A549 (cell line): Measurements from ENCODE around the gene CXCR3. TPM values are rescaled to one million over a fixed set of nuclear protein-coding genes. Genes with fewer than 3 reads are reported as not detected.
A peak's percentile ranks its signal among the peaks of the same experiment; 100 is the strongest.

Source experiments
- ATAC-seq, 2 experiments: fragments of 200-7000 bp in 1 of 2; fragments of >200 bp in 1 of 2; cut with Nextera tagmentation in 1 of 2; cut with Tn5 transposase in 1 of 2; 3 replicates each; pipeline versions ENCODE4 v1.8.0 to v1.9.1; 2018 to 2020; ENCODE audit warnings: mild to moderate bottlenecking in 1 of 2, moderate library complexity in 1 of 2
- CTCF ChIA-PET: fragments of 300-600 bp; sonication (Branson Sonifier 250); formaldehyde crosslinking; extraction: SDS; loops from one replicate; lab custom pipeline; 2021; ENCODE audit warnings: antibody characterized with exemption, inconsistent platforms; lab: Yijun Ruan, JAX
- POLR2A ChIA-PET: fragments of 350-600 bp; formaldehyde crosslinking; extraction: SDS; loops from one replicate; lab custom pipeline; 2021; ENCODE audit warnings: antibody characterized with exemption, inconsistent platforms; lab: Yijun Ruan, JAX
- DNase-seq, 2 experiments: peaks; one replicate each; pipeline versions ENCODE4 v3.0.0 to v3.0.0-alpha.2; 2011 to 2016; ENCODE audit warnings: low read depth in 1 of 2, low spot score in 1 of 2
- FAIRE-seq: peaks from 2 replicates; lab custom pipeline; 2011; peaks lifted over from hg19 to GRCh38; lab: Jason Lieb, UNC
- H3K27ac ChIP-seq, 2 experiments: fragments of >200 bp; sonication (Bioruptor Twin); formaldehyde crosslinking; 3 replicates each; pipeline ENCODE4 v1.5.1; 2016 to 2017
- H3K4me1 ChIP-seq: fragments of >200 bp; sonication (Bioruptor Twin); formaldehyde crosslinking; 3 replicates; pipeline ENCODE4 v1.6.1; 2016
- H3K4me2 ChIP-seq: fragments of >200 bp; sonication (Bioruptor Twin); formaldehyde crosslinking; 3 replicates; pipeline ENCODE4 v1.6.1; 2016
- H3K4me3 ChIP-seq: fragments of >200 bp; sonication (Bioruptor Twin); formaldehyde crosslinking; 3 replicates; pipeline ENCODE4 v1.5.1; 2016
- H3K9me3 ChIP-seq: fragments of >200 bp; sonication (Bioruptor Twin); formaldehyde crosslinking; 3 replicates; pipeline ENCODE4 v1.6.1; 2016
- BHLHE40 ChIP-seq: IDR thresholded peaks from 2 replicates; pipeline ENCODE4 v1.6.1; 2012; ENCODE audit warnings: low read depth, low read length, inconsistent platforms
- CBX2 ChIP-seq: fragments of 200-600 bp; sonication (generic); IDR thresholded peaks from 2 replicates; pipeline ENCODE4 v1.6.1; 2016; ENCODE audit warnings: low read depth, mild to moderate bottlenecking, borderline replicate concordance
- CBX8 ChIP-seq: fragments of 200-600 bp; sonication (generic); IDR thresholded peaks from 2 replicates; pipeline ENCODE4 v1.6.1; 2016
- CEBPB ChIP-seq, 2 experiments: fragments of >200 bp in 1 of 2; sonication (Bioruptor Twin) in 1 of 2; formaldehyde crosslinking in 1 of 2; IDR thresholded peaks; 2 replicates each; pipeline ENCODE4 v1.6.1; 2012 to 2016
- CHD2 ChIP-seq: fragments of 150-350 bp; IDR thresholded peaks from 2 replicates; pipeline ENCODE4 v1.6.1; 2014; ENCODE audit warnings: low read length; ENCODE audit not compliant: partially characterized antibody
- EHF ChIP-seq: fragments of 250-450 bp; sonication (Bioruptor Pico); IDR thresholded peaks from 2 replicates; pipeline ENCODE4 v1.5.0; 2020; ENCODE audit warnings: mild to moderate bottlenecking
- EP300 ChIP-seq, 2 experiments: fragments of >200 bp; sonication (Bioruptor Twin); formaldehyde crosslinking; IDR thresholded peaks; 2 replicates in 1 of 2; 3 replicates in 1 of 2; pipeline ENCODE4 v1.6.1; 2016 to 2017
- FOSB ChIP-seq: fragments of 250-450 bp; sonication (Bioruptor Pico); IDR thresholded peaks from 2 replicates; pipeline ENCODE4 v1.5.0; 2020; ENCODE audit warnings: mild to moderate bottlenecking, moderate library complexity
- FOSL2 ChIP-seq, 2 experiments: fragments of 450-650 bp in 1 of 2; fragments of >200 bp in 1 of 2; sonication (Bioruptor Twin) in 1 of 2; formaldehyde crosslinking; IDR thresholded peaks; 2 replicates each; pipeline versions ENCODE4 v1.5.0 to v1.6.1; 2016 to 2020; ENCODE audit warnings: mild to moderate bottlenecking in 1 of 2, moderate library complexity in 1 of 2
- FOXS1 ChIP-seq: fragments of 250-450 bp; sonication (Bioruptor Pico); IDR thresholded peaks from 2 replicates; pipeline ENCODE4 v1.5.0; 2020; ENCODE audit warnings: mild to moderate bottlenecking, moderate library complexity
- HOXA7 ChIP-seq: fragments of 250-450 bp; sonication (Bioruptor Pico); IDR thresholded peaks from 2 replicates; pipeline ENCODE4 v1.5.0; 2020; ENCODE audit warnings: mild to moderate bottlenecking, moderate library complexity
- HOXB5 ChIP-seq: fragments of 250-450 bp; sonication (Bioruptor Pico); IDR thresholded peaks from 2 replicates; pipeline ENCODE4 v1.5.0; 2020; ENCODE audit warnings: mild to moderate bottlenecking, moderate library complexity
- JUNB ChIP-seq: fragments of >200 bp; sonication (Bioruptor Twin); formaldehyde crosslinking; IDR thresholded peaks from 2 replicates; pipeline ENCODE4 v1.6.1; 2016
- KDM5A ChIP-seq: fragments of 200-600 bp; sonication (generic); IDR thresholded peaks from 2 replicates; pipeline ENCODE4 v1.6.1; 2016; ENCODE audit warnings: antibody characterized with exemption, mild to moderate bottlenecking
- MAZ ChIP-seq: fragments of 150-350 bp; IDR thresholded peaks from 2 replicates; pipeline ENCODE4 v1.6.1; 2014; ENCODE audit warnings: antibody characterized with exemption, low read depth, low read length, borderline replicate concordance
- MYC ChIP-seq: IDR thresholded peaks from 2 replicates; pipeline ENCODE4 v1.6.1; 2012; ENCODE audit warnings: mild to moderate bottlenecking, inconsistent platforms, low read length, improper control_type of control experiment, borderline replicate concordance
- NFE2L2 ChIP-seq: fragments of 150-350 bp; conservative IDR thresholded peaks from 2 replicates; pipeline ENCODE4 v1.6.1; 2014; ENCODE audit warnings: low read length
- NPAS2 ChIP-seq: fragments of 250-450 bp; sonication (Bioruptor Pico); IDR thresholded peaks from 2 replicates; pipeline ENCODE4 v1.8.0; 2022; ENCODE audit warnings: mild to moderate bottlenecking, moderate library complexity, borderline replicate concordance
- NR3C1 ChIP-seq: fragments of >200 bp; sonication (Bioruptor Twin); formaldehyde crosslinking; IDR thresholded peaks from 3 replicates; pipeline ENCODE4 v1.6.1; 2017
- POLR2A ChIP-seq: IDR thresholded peaks from 2 replicates; pipeline ENCODE4 v1.6.1; 2012; ENCODE audit warnings: mild to moderate bottlenecking, low read length
- RARB ChIP-seq: fragments of 250-450 bp; sonication (Bioruptor Pico); IDR thresholded peaks from 2 replicates; pipeline ENCODE4 v1.8.0; 2021; ENCODE audit warnings: mild to moderate bottlenecking, moderate library complexity
- RNF2 ChIP-seq: fragments of 200-600 bp; sonication (generic); IDR thresholded peaks from 2 replicates; pipeline ENCODE4 v1.6.1; 2016; ENCODE audit warnings: low read depth, mild to moderate bottlenecking, antibody characterized with exemption, moderate library complexity, borderline replicate concordance
- TP53 ChIP-seq: fragments of 250-450 bp; sonication (Bioruptor Pico); IDR thresholded peaks from 2 replicates; pipeline ENCODE4 v1.5.0; 2021; ENCODE audit warnings: mild to moderate bottlenecking, moderate library complexity
- ZC3H11A ChIP-seq: fragments of 450-650 bp; IDR thresholded peaks from 2 replicates; pipeline ENCODE4 v1.6.1; 2014; ENCODE audit warnings: antibody characterized with exemption, mild to moderate bottlenecking
- ZFP36 ChIP-seq: fragments of 450-650 bp; IDR thresholded peaks from 2 replicates; pipeline ENCODE4 v1.6.1; 2014; ENCODE audit warnings: borderline replicate concordance; ENCODE audit not compliant: partially characterized antibody
- ZNF302 ChIP-seq: fragments of 250-450 bp; sonication (Bioruptor Pico); IDR thresholded peaks from 2 replicates; pipeline ENCODE4 v1.9.0; 2021; ENCODE audit warnings: inconsistent platforms, mild to moderate bottlenecking, moderate library complexity
- WGBS: methylation state at CpG from one replicate; pipeline ENCODE4 v1.1.6; 2017; ENCODE audit errors: missing lambda C conversion rate; 5-methylcytosine and 5-hydroxymethylcytosine counted together
- polyA plus RNA-seq, 4 experiments: library from polyadenylated mRNA; depleted of rRNA in 3 of 4; stranded (reverse); fragments of >200 nt; fragmentation: RNase III in 1 of 4; extraction: RNeasy Plus Mini Kit Qiagen cat#74134 plus additional on column Dnase treatment in 1 of 4; gene quantifications; 2 replicates in 3 of 4; 3 replicates in 1 of 4; pipeline ENCODE4 v1.2.3, GENCODE V29; 2011 to 2017
- TF ChIP-seq, protein P1 (sequence below): IDR thresholded peaks from 2 replicates; pipeline ENCODE4 v1.6.1; 2012; ENCODE audit warnings: low read depth, borderline replicate concordance
- TF ChIP-seq, protein P2 (sequence below): fragments of >200 bp; sonication (Bioruptor Twin); formaldehyde crosslinking; IDR thresholded peaks from 3 replicates; pipeline ENCODE4 v1.5.1; 2016
- TF ChIP-seq, protein P3 (sequence below): fragments of 150-350 bp; IDR thresholded peaks from 2 replicates; pipeline ENCODE4 v1.6.1; 2014; ENCODE audit warnings: low read depth, mild to moderate bottlenecking, low read length
- TF ChIP-seq, protein P4 (sequence below): fragments of 250-450 bp; sonication (Bioruptor Pico); IDR thresholded peaks from 2 replicates; pipeline ENCODE4 v1.5.0; 2020; ENCODE audit warnings: low read depth, mild to moderate bottlenecking, moderate library complexity

The CXCR3 gene
- polyA plus RNA-seq, 2 of the 4 experiments (the other 2 are of a cell fraction) = not detected

DNA sequence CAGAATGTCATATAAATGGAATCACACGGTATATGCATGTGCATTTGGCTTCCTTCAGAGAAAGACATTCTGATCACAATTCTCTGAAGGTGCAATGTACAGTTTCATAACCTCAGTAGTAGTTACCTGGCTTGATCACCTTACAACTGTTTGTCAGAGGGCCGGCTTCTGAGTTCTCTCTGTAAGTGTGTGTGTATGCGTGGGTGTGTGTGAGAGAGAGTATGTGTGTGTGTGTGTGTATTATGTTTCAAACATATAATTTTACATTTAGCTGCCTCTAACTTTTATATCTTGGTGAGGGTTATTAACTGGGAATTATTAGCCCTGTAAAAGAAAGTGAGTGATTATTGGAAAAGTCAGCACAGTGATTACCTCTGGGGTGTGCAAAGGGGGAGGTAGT is 41.0 kb upstream of the CXCR3 start:
- 52% methylated on average over 3 of the region's 3 CpGs for WGBS
- H3K4me2 ChIP-seq = no peak overlapping the region
- TF ChIP-seq HOXA7 (CRISPR knock-in tag) (no peak), ZFP36 (no peak), FOSL2 (IDR thresholded peaks at IDR 0.05) (no peak), FOSL2 (CRISPR knock-in tag; IDR thresholded peaks at IDR 0.05) (no peak), EHF (no peak), FOXS1 (no peak), RARB (no peak), MAZ (no peak), KDM5A (no peak), POLR2A (no peak), CHD2 (no peak)
- TF ChIP-seq, protein P1, sequence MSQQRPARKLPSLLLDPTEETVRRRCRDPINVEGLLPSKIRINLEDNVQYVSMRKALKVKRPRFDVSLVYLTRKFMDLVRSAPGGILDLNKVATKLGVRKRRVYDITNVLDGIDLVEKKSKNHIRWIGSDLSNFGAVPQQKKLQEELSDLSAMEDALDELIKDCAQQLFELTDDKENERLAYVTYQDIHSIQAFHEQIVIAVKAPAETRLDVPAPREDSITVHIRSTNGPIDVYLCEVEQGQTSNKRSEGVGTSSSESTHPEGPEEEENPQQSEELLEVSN = no peak
- TF ChIP-seq, protein P2, sequence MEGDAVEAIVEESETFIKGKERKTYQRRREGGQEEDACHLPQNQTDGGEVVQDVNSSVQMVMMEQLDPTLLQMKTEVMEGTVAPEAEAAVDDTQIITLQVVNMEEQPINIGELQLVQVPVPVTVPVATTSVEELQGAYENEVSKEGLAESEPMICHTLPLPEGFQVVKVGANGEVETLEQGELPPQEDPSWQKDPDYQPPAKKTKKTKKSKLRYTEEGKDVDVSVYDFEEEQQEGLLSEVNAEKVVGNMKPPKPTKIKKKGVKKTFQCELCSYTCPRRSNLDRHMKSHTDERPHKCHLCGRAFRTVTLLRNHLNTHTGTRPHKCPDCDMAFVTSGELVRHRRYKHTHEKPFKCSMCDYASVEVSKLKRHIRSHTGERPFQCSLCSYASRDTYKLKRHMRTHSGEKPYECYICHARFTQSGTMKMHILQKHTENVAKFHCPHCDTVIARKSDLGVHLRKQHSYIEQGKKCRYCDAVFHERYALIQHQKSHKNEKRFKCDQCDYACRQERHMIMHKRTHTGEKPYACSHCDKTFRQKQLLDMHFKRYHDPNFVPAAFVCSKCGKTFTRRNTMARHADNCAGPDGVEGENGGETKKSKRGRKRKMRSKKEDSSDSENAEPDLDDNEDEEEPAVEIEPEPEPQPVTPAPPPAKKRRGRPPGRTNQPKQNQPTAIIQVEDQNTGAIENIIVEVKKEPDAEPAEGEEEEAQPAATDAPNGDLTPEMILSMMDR = no peak
- TF ChIP-seq, protein P3, sequence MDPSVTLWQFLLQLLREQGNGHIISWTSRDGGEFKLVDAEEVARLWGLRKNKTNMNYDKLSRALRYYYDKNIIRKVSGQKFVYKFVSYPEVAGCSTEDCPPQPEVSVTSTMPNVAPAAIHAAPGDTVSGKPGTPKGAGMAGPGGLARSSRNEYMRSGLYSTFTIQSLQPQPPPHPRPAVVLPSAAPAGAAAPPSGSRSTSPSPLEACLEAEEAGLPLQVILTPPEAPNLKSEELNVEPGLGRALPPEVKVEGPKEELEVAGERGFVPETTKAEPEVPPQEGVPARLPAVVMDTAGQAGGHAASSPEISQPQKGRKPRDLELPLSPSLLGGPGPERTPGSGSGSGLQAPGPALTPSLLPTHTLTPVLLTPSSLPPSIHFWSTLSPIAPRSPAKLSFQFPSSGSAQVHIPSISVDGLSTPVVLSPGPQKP = no peak
- ChIA-PET POLR2A (no interaction called here), CTCF (no interaction called here)
- no peak overlapping the region for H3K4me3 ChIP-seq
- peak; percentile 7 for FAIRE-seq
- no peaks in the 10 kb centered on the region for H3K4me1 ChIP-seq
- no peak for ATAC-seq
- no peak overlapping the region for H3K27ac ChIP-seq
- no peaks in the 10 kb centered on the region for H3K9me3 ChIP-seq
- no peak for DNase-seq

DNA sequence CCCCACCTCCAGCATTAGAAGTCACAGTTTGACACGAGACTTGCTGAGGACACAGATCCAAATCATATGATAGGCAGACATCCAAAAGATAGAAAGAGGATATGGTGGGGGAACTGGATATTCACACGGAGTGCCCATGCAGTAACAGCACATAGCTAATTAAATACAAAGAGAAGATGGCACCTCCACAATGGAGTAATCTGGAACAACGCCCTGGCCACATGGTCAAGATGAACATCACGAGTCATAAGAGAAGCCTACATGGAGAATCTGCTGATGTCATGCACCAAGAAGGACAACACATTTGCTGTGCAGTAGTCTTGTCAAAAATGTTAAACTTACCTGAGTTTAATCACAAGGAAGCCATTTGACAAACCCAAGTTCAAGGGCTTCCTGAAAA is 39.0 kb upstream of the CXCR3 start:
- no peak overlapping the region for H3K4me3 ChIP-seq
- ChIA-PET POLR2A (no interaction called here), CTCF (no interaction called here)
- no peak for FAIRE-seq
- ATAC-seq = no peak
- no peak overlapping the region for H3K4me2 ChIP-seq
- no peak for TF ChIP-seq HOXB5 (CRISPR knock-in tag)
- no peak for TF ChIP-seq RNF2
- TF ChIP-seq NR3C1 = no peak
- no peak for TF ChIP-seq TP53 (CRISPR knock-in tag)
- TF ChIP-seq JUNB = no peak
- TF ChIP-seq EHF = no peak
- no peak for TF ChIP-seq KDM5A
- TF ChIP-seq CEBPB (IDR thresholded peaks at IDR 0.05) = no peak
- no peak for TF ChIP-seq FOSB (CRISPR knock-in tag)
- TF ChIP-seq ZNF302 (CRISPR knock-in tag) = no peak
- TF ChIP-seq MYC = no peak
- no peak for TF ChIP-seq CBX8
- no peak for TF ChIP-seq NPAS2 (CRISPR knock-in tag)
- no peak for TF ChIP-seq ZC3H11A
- no peak for TF ChIP-seq EP300 (IDR thresholded peaks at IDR 0.05)
- TF ChIP-seq, protein P4, sequence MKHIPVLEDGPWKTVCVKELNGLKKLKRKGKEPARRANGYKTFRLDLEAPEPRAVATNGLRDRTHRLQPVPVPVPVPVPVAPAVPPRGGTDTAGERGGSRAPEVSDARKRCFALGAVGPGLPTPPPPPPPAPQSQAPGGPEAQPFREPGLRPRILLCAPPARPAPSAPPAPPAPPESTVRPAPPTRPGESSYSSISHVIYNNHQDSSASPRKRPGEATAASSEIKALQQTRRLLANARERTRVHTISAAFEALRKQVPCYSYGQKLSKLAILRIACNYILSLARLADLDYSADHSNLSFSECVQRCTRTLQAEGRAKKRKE (CRISPR knock-in tag) = no peak
- no peak for TF ChIP-seq CBX2
- TF ChIP-seq CHD2 = no peak
- no peak for TF ChIP-seq NFE2L2
- no peak for TF ChIP-seq BHLHE40
- no peaks in the 10 kb centered on the region for H3K9me3 ChIP-seq
- DNase-seq = peak in 1 of 2 experiments; percentile 13
- WGBS = 75% methylated on average over 4 of the region's 4 CpGs
- no peaks in the 10 kb centered on the region for H3K4me1 ChIP-seq
- H3K27ac ChIP-seq = no peak overlapping the region
